ENCODE measurements around the gene CCBE1.
"Not testable (repeated sequence)": the region's sequence is repeated elsewhere in the genome, so short reads cannot be mapped to it uniquely, and the experiment has no call there.

The CCBE1 gene

GRCh38 chr18:59697236-59697932 is at the start of gene CCBE1:
Gene CCBE1, minus strand, starts transcription at chr18:59697423.
- DNase-seq: peak; percentile 15

DNA sequence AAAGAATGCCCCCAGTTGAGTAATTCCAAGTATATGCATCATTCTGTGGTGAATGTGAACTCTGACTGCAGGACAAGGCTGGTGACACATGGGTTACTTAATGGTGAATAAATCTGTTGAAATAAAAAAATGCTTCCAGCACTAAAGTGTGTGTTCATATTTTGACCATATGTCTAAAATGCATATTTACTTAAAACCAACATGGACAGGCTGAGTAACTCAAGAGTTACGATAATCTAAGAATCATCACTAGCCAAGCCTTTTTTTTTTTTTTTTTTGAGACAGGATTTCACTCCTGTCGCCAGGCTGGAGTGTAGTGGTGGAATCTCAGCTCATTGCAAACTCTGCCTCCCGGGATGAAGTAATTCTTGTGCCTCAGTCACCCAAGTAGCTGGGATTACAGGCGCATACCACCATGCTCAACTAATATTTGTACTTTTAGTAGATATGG is 47.1 kb upstream of the CCBE1 start:
- no peak for DNase-seq

DNA sequence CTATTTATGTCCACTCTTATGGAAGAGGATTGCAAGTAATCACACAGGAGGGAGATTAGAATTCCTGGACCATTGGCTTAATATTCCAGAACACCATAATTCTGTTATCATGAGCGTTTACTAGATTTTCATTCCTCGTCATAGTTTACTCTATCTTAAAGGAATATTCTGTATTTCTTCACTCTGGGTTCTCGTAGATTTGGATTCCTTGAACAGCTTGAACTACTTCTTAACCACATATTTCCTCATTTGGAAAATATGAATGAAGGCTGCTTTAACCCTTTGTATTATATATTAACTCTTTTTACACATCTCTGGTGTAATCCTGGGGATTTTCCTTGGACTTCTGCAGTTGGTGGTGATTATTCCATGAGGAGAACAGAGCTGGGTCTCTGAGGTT is 46.3 kb upstream of the CCBE1 start:
- no peak for DNase-seq

DNA sequence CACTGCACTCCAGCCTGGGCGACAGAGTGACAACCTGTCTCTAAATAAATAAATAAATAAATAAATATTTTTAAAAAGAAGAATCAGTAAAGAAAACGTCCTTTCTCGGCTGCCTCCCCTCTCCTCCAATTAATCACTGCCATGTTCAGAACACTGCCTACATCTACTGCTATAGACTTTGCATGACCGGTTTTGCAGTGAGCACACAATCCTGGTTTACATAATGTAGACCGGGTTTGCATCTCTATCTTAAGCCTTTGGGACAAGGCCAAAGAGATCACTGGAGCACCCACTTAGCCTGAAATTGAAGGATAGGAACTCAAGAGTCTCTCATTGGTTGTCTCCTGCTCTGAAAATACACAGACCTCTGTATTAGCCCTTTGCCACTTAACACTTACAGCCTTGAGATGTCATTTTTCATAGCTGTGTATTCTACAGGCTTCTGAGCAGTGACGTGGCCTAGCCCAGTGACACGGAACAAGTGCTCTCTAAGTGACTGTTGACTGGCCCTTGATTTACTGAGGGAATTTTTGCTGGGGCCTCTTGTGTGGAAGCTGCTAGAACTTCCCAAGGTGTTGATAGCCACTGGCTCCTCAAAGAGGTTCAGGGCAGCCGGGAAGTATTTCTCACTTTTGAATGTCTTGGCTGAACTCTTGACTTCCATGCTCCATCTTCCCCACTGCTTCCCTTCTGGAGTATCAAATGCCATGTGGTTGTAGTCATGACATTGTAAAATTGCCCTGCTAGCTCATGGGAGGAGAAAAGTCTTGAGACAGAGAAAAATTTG is 45.3 kb upstream of the CCBE1 start:
- no peak for DNase-seq

- no peak for DNase-seq
These were observed 42.9 kb upstream of the CCBE1 start for GRCh38 chr18:59740141-59740540.

DNA sequence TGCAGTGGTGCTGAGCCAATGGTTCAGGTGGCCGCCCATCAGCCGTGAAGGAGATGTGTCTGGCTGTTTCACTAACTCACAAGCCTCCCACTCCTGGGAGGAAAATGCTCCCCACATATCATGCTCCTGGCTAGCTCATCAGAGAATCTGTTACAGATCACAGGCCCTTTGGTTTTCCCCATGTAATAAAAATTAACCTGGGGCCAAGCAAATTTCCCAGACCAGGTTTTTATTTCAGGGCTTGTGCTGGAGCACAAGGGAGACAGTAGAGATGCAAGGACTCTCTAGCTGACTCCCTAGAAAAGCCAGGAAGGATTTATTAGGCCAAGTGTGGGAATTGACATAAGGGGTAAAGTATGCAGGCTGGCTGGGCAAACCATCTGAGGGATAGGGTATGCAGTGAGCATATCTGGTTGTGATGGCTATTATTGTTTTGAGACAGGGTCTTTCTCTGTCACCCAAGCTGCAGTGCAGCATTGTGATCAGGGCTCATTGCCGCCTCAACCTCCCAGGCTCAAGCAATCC is 40.6 kb upstream of the CCBE1 start:
- DNase-seq: no peak

GRCh38 chr18:59737335-59737734 is 40.1 kb upstream of the CCBE1 start:
- not testable (repeated sequence) for DNase-seq

GRCh38 chr18:59736061-59736460 is 38.8 kb upstream of the CCBE1 start:
- DNase-seq: no peak

DNA sequence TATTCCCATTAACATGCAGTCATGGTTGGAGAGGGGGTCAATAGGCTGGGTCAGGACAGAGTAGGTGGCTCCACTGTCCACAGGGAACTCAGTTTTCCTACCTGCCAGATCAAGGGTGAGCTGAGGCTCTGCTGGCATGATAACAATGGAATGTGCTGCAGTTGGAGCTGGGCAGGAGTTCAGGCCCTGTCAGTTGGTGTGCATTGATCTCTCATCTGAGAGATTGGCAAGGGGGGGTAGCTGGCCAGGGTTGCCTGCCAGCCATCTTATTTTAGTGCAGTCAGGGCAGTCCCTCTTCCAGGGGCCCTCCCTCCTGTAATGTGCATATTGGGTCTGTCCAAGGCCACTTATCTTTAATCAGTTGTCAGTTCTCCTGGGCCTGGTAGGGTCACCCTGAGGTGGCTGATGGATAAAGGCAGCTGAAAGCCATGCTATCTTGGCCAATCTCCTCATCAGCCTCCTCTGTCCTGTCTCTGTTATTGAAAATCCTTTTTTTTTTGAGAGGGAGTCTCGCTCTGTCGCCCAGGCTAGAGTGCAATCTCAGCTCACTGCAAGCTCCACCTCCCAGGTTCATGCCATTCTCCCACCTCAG is 38.1 kb upstream of the CCBE1 start:
- no peak for DNase-seq

- DNase-seq: no peak
These were observed 36.2 kb upstream of the CCBE1 start for GRCh38 chr18:59733421-59733820.

- no peak for DNase-seq
These were observed 33.7 kb upstream of the CCBE1 start for GRCh38 chr18:59730896-59731295.

- DNase-seq: no peak
These were observed 32.6 kb upstream of the CCBE1 start for GRCh38 chr18:59729781-59730180.

GRCh38 chr18:59728816-59729215 is 31.6 kb upstream of the CCBE1 start:
- DNase-seq: no peak

DNA sequence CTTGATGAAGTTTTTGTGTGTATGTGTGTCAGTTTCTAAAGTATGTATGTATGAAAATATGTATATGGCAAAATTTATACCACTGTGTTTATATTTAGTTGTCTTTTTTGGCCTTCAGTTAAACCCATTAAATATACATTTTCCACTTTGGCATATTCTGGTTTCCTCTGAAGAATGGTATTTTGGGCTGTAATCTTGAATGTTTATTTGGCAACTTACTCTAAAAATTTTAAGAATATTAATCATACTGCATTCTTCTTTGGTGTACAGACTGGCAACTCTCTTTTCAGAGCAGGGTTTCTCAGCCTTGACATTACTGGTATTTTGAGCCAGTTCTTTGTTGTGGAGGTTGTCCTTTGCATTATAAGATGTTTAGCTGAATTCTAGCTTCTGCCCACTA is 27.9 kb upstream of the CCBE1 start:
- no peak for DNase-seq

GRCh38 chr18:59724103-59724502 is 26.9 kb upstream of the CCBE1 start:
- DNase-seq: no peak

GRCh38 chr18:59721931-59722330 is 24.7 kb upstream of the CCBE1 start:
- DNase-seq: no peak

DNA sequence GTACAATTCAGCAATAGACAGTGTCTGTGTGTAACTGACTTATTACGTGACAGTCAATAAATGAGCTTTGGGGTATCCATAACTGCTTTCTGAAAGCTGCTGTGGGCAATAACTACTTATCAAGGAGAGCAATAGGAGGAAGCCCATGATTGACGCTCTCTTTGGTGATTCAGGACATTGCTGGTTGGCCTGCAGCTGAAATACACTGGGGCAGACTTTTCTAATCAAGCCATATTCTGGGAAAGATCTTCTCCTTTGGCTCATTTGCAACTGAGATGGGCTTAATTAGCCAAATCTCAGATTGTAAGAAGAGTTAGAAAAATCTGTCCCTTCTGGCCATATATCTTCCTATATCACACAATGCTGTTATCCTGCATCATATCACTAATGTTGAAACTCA is 24.0 kb upstream of the CCBE1 start:
- DNase-seq: no peak

DNA sequence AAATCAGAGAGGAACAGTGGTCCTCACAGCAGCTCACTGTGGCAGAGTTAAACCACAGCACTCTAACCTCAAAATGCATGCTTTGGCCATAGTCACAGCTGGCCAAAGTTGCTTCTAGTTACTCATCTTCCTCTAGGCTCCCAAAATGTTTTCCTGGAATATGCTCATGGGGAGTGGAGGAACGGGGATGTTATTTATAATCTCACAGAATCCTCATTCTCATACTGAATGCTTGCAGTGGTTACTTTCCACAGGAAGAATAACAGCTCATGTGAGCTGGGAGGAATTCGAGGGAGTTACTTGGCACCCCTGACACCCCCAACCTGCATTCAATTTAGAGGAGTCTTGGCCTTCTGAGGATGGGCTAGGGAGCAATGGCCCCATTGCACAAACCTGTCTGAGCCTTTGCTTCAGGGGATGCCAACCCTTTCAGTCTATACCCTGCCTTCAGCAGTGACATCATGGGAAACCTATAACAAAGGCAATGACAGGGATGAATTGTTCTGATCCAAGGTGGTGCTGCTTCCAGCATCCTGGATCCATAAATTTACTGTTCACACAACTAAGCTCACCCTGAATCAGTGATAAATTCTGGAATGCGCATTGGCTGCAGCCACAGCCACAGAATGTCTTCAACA is 22.4 kb upstream of the CCBE1 start:
- no peak for DNase-seq

DNA sequence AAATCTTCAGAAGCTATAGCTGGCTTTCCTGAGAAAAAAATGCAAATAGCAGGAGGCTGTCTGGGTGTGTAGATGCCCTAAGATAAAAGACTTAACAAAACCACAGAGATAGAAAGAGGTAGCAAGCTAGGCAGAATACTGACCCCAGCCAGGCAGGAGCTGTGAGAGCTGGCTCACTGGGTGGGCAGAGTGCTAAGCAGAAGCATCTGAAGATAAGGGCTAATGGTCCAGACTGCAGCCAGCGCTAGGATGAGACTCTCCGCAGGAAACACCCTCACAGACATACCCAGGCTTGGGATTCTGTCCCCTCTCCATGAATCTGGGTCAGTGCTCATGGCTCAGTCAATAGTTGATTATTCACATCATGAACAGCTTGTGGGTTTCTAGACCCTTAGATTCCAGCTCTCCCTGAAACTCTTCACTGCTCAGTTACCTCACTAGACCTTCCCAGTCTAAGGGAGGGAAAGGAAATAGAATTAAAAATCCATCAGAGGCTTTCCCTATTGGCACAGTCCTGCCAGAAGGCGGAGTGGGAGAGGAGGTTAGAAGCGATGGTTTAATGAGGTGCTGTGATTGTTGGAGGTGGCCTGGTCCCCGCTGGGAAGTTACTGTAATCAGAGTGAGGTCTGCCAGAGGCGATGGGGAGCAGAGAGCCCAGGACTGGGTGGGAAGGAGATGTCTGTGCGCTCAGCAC is 21.4 kb upstream of the CCBE1 start:
- no peak for DNase-seq

DNA sequence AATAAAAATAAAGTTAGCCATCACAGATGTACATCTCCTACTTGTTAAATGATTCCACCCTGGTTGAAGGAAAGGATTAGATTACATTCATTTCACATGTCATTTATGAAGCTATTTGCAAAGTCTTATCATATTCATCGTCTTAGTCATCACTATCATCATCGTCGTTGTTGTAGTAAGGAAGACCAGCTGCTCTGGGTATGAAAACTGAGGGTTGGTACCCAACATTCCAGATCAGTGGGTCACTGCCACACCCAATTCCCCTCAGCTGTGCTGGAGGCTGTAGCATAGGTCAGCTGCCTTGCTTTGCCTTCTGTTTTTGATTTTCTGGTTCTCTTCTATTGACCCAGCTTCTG is 20.9 kb upstream of the CCBE1 start:
- DNase-seq: no peak

GRCh38 chr18:59717291-59717690 is 20.1 kb upstream of the CCBE1 start:
- no peak for DNase-seq

DNA sequence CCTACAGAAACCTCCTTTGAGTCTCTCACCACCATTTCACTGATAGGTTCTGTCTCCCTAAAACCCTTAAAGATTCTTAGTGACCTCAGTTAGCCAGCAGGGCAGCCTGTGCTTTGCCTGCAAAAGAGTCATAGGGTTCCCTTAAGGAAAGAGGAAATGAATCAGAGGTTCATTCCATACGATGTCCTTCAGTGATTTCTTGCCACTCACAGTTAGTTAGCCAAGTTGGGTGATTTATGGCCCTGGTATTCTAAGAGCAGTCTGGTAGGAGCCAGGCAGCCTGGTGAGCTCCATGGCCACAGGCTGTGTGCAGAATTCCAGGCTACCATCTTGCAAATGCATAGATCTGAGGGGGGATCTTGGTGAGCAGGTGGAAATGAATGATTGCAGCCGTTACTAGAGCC is 18.7 kb upstream of the CCBE1 start:
- no peak for DNase-seq

DNA sequence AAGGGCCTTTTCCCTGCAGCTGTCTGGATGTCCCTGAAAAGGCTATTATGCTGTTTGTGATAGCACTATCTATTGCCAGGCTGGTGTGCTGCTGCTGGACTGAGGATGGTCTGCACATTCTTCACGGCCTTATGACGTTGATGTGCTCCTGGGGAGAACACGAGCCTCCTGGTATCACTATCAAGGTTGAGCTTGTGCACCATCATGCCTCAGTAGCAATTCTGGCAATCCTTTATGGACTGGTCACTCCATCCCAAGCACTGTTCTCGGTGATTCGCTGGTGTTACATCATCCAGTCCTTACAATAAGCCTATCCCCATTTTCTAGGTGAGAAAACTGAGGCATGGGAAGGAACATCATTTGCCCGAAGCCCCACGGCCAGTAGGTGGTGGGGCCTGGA is 18.2 kb upstream of the CCBE1 start:
- no peak for DNase-seq
